ENCODE measurements around the gene EDRF1.

EDRF1 gene

DNA sequence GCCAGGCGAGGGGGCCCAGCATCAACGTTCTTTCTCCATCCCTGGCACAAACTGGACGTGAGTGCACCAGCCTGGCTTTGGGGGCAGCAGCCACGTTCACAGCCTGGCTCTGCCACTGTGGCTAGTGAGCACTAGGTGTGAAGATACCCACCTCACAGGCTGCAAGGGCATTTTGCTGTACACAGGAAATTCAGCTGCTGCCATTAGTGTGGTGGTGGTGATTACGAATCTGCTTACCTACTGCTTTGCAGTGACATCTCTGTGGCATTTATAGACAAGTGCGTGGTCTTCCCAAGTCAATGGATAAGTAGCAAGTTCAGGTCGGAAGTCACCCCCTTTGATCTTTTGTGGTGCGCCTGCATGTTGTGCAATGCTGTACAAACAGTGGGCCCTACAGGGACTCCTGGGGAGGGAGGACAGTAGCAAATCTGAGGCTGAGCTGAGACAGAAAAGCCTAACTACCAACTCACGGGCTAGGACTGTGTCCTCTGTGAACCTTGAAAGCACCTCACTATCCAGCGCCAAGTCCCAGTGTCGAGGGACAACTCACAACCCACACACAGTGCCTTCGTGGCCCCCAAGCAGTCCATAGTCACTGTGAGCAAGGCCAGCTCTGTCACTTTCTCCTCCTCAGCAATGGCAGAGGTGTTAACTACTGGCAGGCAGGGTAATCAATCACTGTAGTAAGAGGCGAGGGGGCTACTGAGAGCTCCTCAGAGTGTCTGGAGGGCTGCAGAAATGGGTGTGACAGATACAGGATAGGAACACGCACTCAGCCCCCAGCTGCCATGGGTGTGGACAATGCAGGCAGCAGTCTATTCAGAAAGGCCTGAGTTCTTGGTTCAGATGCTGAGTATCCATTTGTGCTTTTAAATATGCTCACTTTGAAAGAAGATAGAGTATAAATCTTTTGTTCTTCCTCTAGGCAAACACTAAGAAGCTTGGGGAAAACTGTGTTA, 73.1 kb downstream of the EDRF1 start:
- ATAC-seq = no peak
- TF ChIP-seq OSR1 (CRISPR knock-in tag; IDR thresholded peaks at IDR 0.05) (no peak), ISL1 (CRISPR knock-in tag; IDR thresholded peaks at IDR 0.05) (no peak), ZNF8 (CRISPR knock-in tag; IDR thresholded peaks at IDR 0.05) (no peak), TOX (CRISPR knock-in tag; IDR thresholded peaks at IDR 0.05; ENCODE audit: borderline replicate concordance) (no peak), ESRRG (CRISPR knock-in tag; IDR thresholded peaks at IDR 0.05) (no peak), ZFP3 (CRISPR knock-in tag; IDR thresholded peaks at IDR 0.05) (no peak), PPARA (CRISPR knock-in tag; IDR thresholded peaks at IDR 0.05; ENCODE audit: borderline replicate concordance) (no peak), ZNF565 (CRISPR knock-in tag; conservative IDR thresholded peaks at IDR 0.05; ENCODE audit: low read depth) (no peak), CSDC2 (CRISPR knock-in tag; IDR thresholded peaks at IDR 0.05) (no peak), GLIS3 (CRISPR knock-in tag; IDR thresholded peaks at IDR 0.05) (no peak), ARNTL (CRISPR knock-in tag; IDR thresholded peaks at IDR 0.05; ENCODE audit: borderline replicate concordance, low read depth) (no peak), SNAI2 (CRISPR knock-in tag; IDR thresholded peaks at IDR 0.05) (no peak), ZNF70 (CRISPR knock-in tag; IDR thresholded peaks at IDR 0.05) (no peak), RARB (CRISPR knock-in tag; IDR thresholded peaks at IDR 0.05) (no peak), TCF4 (CRISPR knock-in tag; IDR thresholded peaks at IDR 0.05; ENCODE audit: borderline replicate concordance) (no peak)
- TF ChIP-seq, protein P1, sequence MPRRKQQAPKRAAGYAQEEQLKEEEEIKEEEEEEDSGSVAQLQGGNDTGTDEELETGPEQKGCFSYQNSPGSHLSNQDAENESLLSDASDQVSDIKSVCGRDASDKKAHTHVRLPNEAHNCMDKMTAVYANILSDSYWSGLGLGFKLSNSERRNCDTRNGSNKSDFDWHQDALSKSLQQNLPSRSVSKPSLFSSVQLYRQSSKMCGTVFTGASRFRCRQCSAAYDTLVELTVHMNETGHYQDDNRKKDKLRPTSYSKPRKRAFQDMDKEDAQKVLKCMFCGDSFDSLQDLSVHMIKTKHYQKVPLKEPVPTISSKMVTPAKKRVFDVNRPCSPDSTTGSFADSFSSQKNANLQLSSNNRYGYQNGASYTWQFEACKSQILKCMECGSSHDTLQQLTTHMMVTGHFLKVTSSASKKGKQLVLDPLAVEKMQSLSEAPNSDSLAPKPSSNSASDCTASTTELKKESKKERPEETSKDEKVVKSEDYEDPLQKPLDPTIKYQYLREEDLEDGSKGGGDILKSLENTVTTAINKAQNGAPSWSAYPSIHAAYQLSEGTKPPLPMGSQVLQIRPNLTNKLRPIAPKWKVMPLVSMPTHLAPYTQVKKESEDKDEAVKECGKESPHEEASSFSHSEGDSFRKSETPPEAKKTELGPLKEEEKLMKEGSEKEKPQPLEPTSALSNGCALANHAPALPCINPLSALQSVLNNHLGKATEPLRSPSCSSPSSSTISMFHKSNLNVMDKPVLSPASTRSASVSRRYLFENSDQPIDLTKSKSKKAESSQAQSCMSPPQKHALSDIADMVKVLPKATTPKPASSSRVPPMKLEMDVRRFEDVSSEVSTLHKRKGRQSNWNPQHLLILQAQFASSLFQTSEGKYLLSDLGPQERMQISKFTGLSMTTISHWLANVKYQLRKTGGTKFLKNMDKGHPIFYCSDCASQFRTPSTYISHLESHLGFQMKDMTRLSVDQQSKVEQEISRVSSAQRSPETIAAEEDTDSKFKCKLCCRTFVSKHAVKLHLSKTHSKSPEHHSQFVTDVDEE (CRISPR knock-in tag; IDR thresholded peaks at IDR 0.05) = no peak
- TF ChIP-seq, protein P2, sequence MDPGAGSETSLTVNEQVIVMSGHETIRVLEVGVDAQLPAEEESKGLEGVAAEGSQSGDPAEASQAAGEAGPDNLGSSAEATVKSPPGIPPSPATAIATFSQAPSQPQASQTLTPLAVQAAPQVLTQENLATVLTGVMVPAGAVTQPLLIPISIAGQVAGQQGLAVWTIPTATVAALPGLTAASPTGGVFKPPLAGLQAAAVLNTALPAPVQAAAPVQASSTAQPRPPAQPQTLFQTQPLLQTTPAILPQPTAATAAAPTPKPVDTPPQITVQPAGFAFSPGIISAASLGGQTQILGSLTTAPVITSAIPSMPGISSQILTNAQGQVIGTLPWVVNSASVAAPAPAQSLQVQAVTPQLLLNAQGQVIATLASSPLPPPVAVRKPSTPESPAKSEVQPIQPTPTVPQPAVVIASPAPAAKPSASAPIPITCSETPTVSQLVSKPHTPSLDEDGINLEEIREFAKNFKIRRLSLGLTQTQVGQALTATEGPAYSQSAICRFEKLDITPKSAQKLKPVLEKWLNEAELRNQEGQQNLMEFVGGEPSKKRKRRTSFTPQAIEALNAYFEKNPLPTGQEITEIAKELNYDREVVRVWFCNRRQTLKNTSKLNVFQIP (CRISPR knock-in tag; IDR thresholded peaks at IDR 0.05; ENCODE audit: borderline replicate concordance, low read depth) = no peak
- TF ChIP-seq, protein P3, sequence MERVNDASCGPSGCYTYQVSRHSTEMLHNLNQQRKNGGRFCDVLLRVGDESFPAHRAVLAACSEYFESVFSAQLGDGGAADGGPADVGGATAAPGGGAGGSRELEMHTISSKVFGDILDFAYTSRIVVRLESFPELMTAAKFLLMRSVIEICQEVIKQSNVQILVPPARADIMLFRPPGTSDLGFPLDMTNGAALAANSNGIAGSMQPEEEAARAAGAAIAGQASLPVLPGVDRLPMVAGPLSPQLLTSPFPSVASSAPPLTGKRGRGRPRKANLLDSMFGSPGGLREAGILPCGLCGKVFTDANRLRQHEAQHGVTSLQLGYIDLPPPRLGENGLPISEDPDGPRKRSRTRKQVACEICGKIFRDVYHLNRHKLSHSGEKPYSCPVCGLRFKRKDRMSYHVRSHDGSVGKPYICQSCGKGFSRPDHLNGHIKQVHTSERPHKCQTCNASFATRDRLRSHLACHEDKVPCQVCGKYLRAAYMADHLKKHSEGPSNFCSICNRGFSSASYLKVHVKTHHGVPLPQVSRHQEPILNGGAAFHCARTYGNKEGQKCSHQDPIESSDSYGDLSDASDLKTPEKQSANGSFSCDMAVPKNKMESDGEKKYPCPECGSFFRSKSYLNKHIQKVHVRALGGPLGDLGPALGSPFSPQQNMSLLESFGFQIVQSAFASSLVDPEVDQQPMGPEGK (CRISPR knock-in tag; IDR thresholded peaks at IDR 0.05; ENCODE audit: borderline replicate concordance) = no peak

DNA sequence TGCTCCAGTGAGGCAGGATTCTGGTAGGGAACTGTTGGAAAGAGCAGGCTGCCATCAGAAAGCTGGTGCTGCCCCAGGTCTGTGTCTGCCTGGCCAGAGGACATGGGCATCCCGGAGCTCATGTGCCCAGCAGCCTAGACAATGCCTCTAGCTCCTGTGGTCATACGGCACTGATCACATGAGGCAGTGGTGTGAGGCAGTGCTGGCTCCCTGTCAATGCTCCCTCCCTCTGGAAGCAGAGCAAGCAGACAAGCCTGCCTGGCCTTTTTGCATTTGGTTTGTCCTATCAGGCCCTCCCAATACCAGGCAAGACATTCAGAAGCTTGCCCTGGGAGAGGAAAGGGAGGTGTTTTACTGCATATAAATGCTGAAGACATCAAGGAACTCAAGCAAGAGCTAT, 75.6 kb downstream of the EDRF1 start:
- no peak for ATAC-seq
- TF ChIP-seq ZFP30 (CRISPR knock-in tag; IDR thresholded peaks at IDR 0.05) = no peak
- no peak for TF ChIP-seq OSR1 (CRISPR knock-in tag; IDR thresholded peaks at IDR 0.05)
- TF ChIP-seq PPARA (CRISPR knock-in tag; IDR thresholded peaks at IDR 0.05; ENCODE audit: borderline replicate concordance) = no peak
- TF ChIP-seq SNAI2 (CRISPR knock-in tag; IDR thresholded peaks at IDR 0.05) = no peak
- TF ChIP-seq, protein P4, sequence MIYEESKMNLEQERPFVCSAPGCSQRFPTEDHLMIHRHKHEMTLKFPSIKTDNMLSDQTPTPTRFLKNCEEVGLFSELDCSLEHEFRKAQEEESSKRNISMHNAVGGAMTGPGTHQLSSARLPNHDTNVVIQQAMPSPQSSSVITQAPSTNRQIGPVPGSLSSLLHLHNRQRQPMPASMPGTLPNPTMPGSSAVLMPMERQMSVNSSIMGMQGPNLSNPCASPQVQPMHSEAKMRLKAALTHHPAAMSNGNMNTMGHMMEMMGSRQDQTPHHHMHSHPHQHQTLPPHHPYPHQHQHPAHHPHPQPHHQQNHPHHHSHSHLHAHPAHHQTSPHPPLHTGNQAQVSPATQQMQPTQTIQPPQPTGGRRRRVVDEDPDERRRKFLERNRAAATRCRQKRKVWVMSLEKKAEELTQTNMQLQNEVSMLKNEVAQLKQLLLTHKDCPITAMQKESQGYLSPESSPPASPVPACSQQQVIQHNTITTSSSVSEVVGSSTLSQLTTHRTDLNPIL (CRISPR knock-in tag; IDR thresholded peaks at IDR 0.05; ENCODE audit: low read depth) = no peak
- TF ChIP-seq ESRRG (CRISPR knock-in tag; IDR thresholded peaks at IDR 0.05) = no peak
- TF ChIP-seq GLIS3 (CRISPR knock-in tag; IDR thresholded peaks at IDR 0.05) = no peak
- TF ChIP-seq TCF4 (CRISPR knock-in tag; IDR thresholded peaks at IDR 0.05; ENCODE audit: borderline replicate concordance) = no peak
- no peak for TF ChIP-seq ARNTL (CRISPR knock-in tag; IDR thresholded peaks at IDR 0.05; ENCODE audit: borderline replicate concordance, low read depth)
- TF ChIP-seq ISL1 (CRISPR knock-in tag; IDR thresholded peaks at IDR 0.05) = no peak
- no peak for TF ChIP-seq BACH2 (CRISPR knock-in tag; IDR thresholded peaks at IDR 0.05; ENCODE audit: borderline replicate concordance)

DNA sequence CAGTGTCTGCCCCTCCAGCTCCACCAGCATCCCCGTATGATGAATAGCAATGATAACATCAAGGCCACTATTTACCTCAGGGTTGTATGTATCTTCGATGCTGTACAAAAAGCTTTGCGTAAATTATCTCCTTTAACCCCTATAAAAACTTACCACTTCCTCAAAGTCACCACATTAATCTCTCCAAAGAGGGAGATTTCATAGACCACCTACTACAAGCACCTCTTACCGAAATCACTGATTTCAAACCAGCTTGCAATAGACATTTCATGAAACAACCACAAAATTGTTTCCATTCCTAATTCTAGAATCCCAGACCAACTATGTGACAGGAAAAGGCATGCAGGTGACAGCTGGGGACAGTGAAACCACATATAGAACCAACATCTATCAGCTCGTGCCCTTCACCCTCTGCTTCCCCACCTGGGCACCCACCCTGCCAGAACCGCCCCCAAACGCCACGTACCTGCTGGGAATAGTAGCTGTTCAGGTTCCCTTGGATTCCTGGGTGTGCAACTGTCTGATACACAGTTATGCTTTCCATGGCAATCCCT, 76.2 kb downstream of the EDRF1 start:
- ATAC-seq = no peak
- TF ChIP-seq OSR1 (CRISPR knock-in tag; IDR thresholded peaks at IDR 0.05) = no peak
- TF ChIP-seq ZFP30 (CRISPR knock-in tag; IDR thresholded peaks at IDR 0.05) = no peak
